HuH-7.5 (cell line): ENCODE measurements around the gene SCLY.

Experiments used
- DNase-seq: peaks from one replicate; pipeline ENCODE4 v3.0.0; 2011; ENCODE audit warnings: low spot score

SCLY gene

GRCh38 chr2:238140040-238140439 lies 79.2 kb downstream of the SCLY start:
- DNase-seq: no peak

GRCh38 chr2:238140721-238141540 lies 80.1 kb downstream of the SCLY start:
- DNase-seq: no peak

- DNase-seq: no peak
Observed at GRCh38 chr2:238141541-238142318, 80.9 kb downstream of the SCLY start.

GRCh38 chr2:238142382-238143205 lies 81.8 kb downstream of the SCLY start:
- DNase-seq: no peak

GRCh38 chr2:238143239-238143951 lies 82.6 kb downstream of the SCLY start:
- no peak for DNase-seq

GRCh38 chr2:238144262-238144661 lies 83.5 kb downstream of the SCLY start:
- DNase-seq: no peak

GRCh38 chr2:238145046-238145445 lies 84.2 kb downstream of the SCLY start:
- no peak for DNase-seq

GRCh38 chr2:238145851-238146250 lies 85.0 kb downstream of the SCLY start:
- no peak for DNase-seq

- no peak for DNase-seq
Observed at GRCh38 chr2:238146884-238147544, 86.2 kb downstream of the SCLY start.

GRCh38 chr2:238148981-238149380 lies 88.2 kb downstream of the SCLY start:
- DNase-seq: no peak
